Measurements from ENCODE around the gene STYX.

The STYX gene

DNA sequence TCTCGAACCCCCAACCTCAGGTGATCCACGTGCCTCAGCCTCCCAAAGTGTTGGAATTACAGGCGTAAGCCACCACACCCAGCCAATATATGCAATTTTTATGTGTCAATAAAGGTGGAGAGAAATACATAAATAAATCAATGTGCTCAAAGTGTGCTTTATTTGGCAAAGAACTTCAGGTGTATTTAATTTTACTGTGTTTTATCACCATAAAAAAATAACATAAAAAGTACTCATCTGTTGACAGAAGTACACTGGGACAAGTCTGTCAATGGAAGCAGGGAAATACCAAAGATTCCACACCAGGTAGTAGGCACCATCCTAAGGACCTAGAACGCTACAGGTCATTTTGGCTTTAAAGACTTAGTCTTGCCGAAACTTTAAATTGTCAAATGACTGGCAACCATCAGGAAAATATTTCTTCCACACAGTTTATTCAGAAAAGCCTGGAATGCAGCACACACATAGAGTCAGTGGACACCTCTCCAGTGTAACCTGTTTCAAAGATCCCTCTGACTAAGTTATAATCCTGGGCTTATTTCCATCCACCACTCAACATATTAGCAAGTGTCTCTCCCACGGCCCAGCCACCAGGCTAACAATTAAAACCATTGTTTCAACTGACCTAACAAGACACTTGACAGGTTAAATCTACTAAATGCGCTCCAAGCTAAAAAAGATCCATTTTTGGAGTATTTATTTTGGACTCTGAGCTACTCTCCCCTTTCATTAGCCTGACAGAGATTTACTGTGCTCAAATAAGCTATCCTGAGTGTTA lies 38.8 kb upstream of the STYX start:
- H3K4me3 ChIP-seq (ENCODE audit: low read depth in 1 of 2, low read length in 2 of 2): no peak overlapping the region
- H3K27ac ChIP-seq (ENCODE audit: low read length): peak overlapping the region; percentile 5; the same call in 1 of the 2 replicates
- H3K79me2 ChIP-seq (ENCODE audit: insufficient read depth, low read length): peaks cover 96% of the 10 kb centered on the region
- no peaks in the 10 kb centered on the region for H3K27me3 ChIP-seq (ENCODE audit: insufficient read depth, low read length, poor library complexity)
- no peaks in the 10 kb centered on the region for H3K9me3 ChIP-seq (ENCODE audit: insufficient read depth, low read length, severe bottlenecking)
- no peak for ATAC-seq (ENCODE audit: insufficient read depth, low read depth)
- peaks cover 5% of the 10 kb centered on the region; the same call in 1 of the 2 replicates for H3K36me3 ChIP-seq (ENCODE audit: insufficient read depth, low read length)
- H2AFZ ChIP-seq (ENCODE audit: low read depth, low read length): no peak overlapping the region
- peak overlapping the region; percentile 87 for H3K4me2 ChIP-seq (ENCODE audit: insufficient read depth, low read length)
- peaks cover 41% of the 10 kb centered on the region for H3K4me1 ChIP-seq (ENCODE audit: insufficient read depth, low read length)
- no peak for DNase-seq
- TF ChIP-seq EZH2 (IDR thresholded peaks at IDR 0.05; ENCODE audit: borderline replicate concordance, low read depth, low read length, severe bottlenecking) (no peak), CTCF (IDR thresholded peaks at IDR 0.05; ENCODE audit: borderline replicate concordance, extremely low read depth, low read length, poor library complexity, severe bottlenecking) (no peak)
- H4K20me1 ChIP-seq (ENCODE audit: insufficient read depth, low read length): peaks cover 47% of the 10 kb centered on the region
- no peak overlapping the region for H3K9ac ChIP-seq (ENCODE audit: low read depth, low read length)

GRCh38 chr14:52692248-52692962 lies 37.6 kb upstream of the STYX start:
- no peak overlapping the region; the same call in 1 of the 2 replicates for H3K27ac ChIP-seq (ENCODE audit: low read length)
- peak overlapping the region in 1 of 2 experiments; percentile 16; a peak in 2 of 4 replicates for H3K4me3 ChIP-seq (ENCODE audit: low read depth in 1 of 2, low read length in 2 of 2)

DNA sequence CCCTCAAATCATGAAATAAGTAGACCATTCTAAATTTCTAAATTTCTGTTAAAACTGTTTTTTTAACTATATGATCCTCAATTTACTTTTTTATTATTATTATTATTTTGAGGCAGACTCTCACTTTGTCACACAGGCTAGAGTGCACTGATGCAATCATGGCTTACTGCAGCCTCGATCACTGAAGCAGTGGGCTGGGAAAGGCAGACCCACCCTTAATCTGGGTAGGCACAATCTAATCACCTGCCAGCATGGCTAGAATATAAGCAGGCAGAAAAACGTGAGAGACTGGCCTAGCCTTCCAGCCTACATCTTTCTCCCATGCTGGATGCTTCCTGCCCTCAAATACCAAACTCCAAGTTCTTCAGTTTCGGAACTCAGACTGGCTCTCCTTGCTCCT lies 36.9 kb upstream of the STYX start:
- no peak overlapping the region for H3K27ac ChIP-seq (ENCODE audit: low read length)
- H4K20me1 ChIP-seq (ENCODE audit: insufficient read depth, low read length): peaks cover 31% of the 10 kb centered on the region
- H3K9ac ChIP-seq (ENCODE audit: low read depth, low read length): peak overlapping the region; percentile 91; the same call in 1 of the 2 replicates
- peaks cover 77% of the 10 kb centered on the region for H3K79me2 ChIP-seq (ENCODE audit: insufficient read depth, low read length)
- H2AFZ ChIP-seq (ENCODE audit: low read depth, low read length): no peak overlapping the region
- no peak for DNase-seq
- H3K27me3 ChIP-seq (ENCODE audit: insufficient read depth, low read length, poor library complexity): no peaks in the 10 kb centered on the region
- peak overlapping the region; percentile 87 for H3K4me2 ChIP-seq (ENCODE audit: insufficient read depth, low read length)
- H3K4me1 ChIP-seq (ENCODE audit: insufficient read depth, low read length): peaks cover 42% of the 10 kb centered on the region
- ATAC-seq (ENCODE audit: insufficient read depth, low read depth): no peak
- TF ChIP-seq CTCF (IDR thresholded peaks at IDR 0.05; ENCODE audit: borderline replicate concordance, extremely low read depth, low read length, poor library complexity, severe bottlenecking) (no peak), EZH2 (IDR thresholded peaks at IDR 0.05; ENCODE audit: borderline replicate concordance, low read depth, low read length, severe bottlenecking) (no peak)
- peak overlapping the region in 1 of 2 experiments; percentile 26; a peak in 1 of 4 replicates for H3K4me3 ChIP-seq (ENCODE audit: low read depth in 1 of 2, low read length in 2 of 2)
- H3K9me3 ChIP-seq (ENCODE audit: insufficient read depth, low read length, severe bottlenecking): no peaks in the 10 kb centered on the region
- peaks cover 5% of the 10 kb centered on the region; the same call in 1 of the 2 replicates for H3K36me3 ChIP-seq (ENCODE audit: insufficient read depth, low read length)

More at GRCh38 chr14:52692248-52692962, 37.6 kb upstream of the STYX start:
- peak overlapping the region; percentile 87 for H3K4me2 ChIP-seq (ENCODE audit: insufficient read depth, low read length)
- no peaks in the 10 kb centered on the region for H3K9me3 ChIP-seq (ENCODE audit: insufficient read depth, low read length, severe bottlenecking)
- no peaks in the 10 kb centered on the region for H3K27me3 ChIP-seq (ENCODE audit: insufficient read depth, low read length, poor library complexity)
- ATAC-seq (ENCODE audit: insufficient read depth, low read depth): peak; percentile 22; the same call in 1 of the 3 replicates
- TF ChIP-seq EZH2 (IDR thresholded peaks at IDR 0.05; ENCODE audit: borderline replicate concordance, low read depth, low read length, severe bottlenecking) (no peak), CTCF (IDR thresholded peaks at IDR 0.05; ENCODE audit: borderline replicate concordance, extremely low read depth, low read length, poor library complexity, severe bottlenecking) (no peak)
- H2AFZ ChIP-seq (ENCODE audit: low read depth, low read length): no peak overlapping the region
- H3K9ac ChIP-seq (ENCODE audit: low read depth, low read length): no peak overlapping the region
- H3K36me3 ChIP-seq (ENCODE audit: insufficient read depth, low read length): peaks cover 5% of the 10 kb centered on the region; the same call in 1 of the 2 replicates
- H3K4me1 ChIP-seq (ENCODE audit: insufficient read depth, low read length): peaks cover 42% of the 10 kb centered on the region
- H4K20me1 ChIP-seq (ENCODE audit: insufficient read depth, low read length): peaks cover 37% of the 10 kb centered on the region
- H3K79me2 ChIP-seq (ENCODE audit: insufficient read depth, low read length): peaks cover 83% of the 10 kb centered on the region
- peak; percentile 32 for DNase-seq
